Measurements from ENCODE around the gene MAN2A1.

GRCh38 chr5:109803854-109804253, 114.1 kb downstream of the MAN2A1 start:
- TF ChIP-seq CTCF (IDR thresholded peaks at IDR 0.05; ENCODE audit: low read length) = no peak
- no peak for TF ChIP-seq EZH2 (IDR thresholded peaks at IDR 0.05; ENCODE audit: borderline replicate concordance, low read length)
